ENCODE results near the gene CES2. TPM values are rescaled to one million over a fixed set of nuclear protein-coding genes. Genes with fewer than 3 reads are reported as not detected.

Gene CES2
- total and polyA plus RNA-seq, 2 donors (not counting 1 experiment from before 2014, with no cell fraction given) = 23.5 to 47.8 TPM

DNA sequence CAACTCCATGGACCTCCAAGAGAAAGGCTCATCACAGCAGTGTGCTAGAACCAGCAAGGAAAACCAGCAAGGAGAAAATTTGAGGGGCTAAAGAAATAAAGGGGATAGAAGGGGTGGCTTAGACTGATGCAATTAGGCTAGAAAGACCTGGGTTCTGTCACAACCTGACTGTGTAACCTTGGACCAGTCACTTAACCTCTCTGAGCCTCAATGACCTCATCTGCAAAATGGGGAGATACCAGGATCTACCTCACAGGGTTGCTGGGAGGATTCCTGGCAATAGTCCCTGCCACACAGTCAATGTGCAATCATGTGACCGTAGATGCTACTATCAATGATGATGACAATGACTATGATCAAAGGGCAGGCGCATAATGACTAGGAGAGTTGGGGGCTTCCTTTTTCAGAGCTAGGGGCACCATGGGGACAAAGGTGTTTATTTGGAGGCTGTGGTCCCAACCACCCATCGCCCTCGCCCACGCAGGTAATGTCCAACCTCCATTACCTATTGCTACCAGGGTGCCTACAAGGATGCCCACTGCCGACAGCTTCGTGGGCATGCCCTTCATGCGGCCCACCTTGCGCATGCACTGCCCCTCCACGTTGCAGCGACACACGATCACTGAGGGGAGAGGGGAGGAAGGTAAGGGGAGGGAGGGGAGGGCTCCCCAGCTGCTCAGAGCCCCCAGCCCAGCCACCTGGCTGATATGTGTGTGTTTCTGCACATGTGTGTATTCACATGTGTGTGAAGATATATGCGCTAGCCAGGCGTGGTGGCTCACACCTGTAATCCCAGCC is 26.4 kb upstream of the CES2 start:
- ChIA-PET CTCF (no interaction called here), POLR2A (no interaction called here)
- ATAC-seq (ENCODE audit: low read depth) (no peak), DNase-seq (no peak)
- 92% methylated on average over 12 of the region's 14 CpGs for WGBS (ENCODE audit: insufficient coverage)
- H3K4me3 ChIP-seq (ENCODE audit: control extremely low read depth in 1 of 5, extremely low read depth in 1 of 5, insufficient read depth in 1 of 5, low read depth in 2 of 5, low read length in 4 of 5) = no peak overlapping the region
- H3K36me3 ChIP-seq (replicated peaks in 1 of 2; ENCODE audit: control extremely low read depth in 1 of 2, control insufficient read depth in 1 of 2, extremely low read depth in 1 of 2, insufficient read depth in 2 of 2, low read length in 1 of 2) = no peaks in the 10 kb centered on the region
- no peaks in the 10 kb centered on the region for H3K9me3 ChIP-seq (ENCODE audit: control extremely low read depth in 1 of 3, control insufficient read depth in 2 of 3, insufficient read depth in 1 of 3, low read length in 2 of 3)
- H3K4me1 ChIP-seq (ENCODE audit: control insufficient read depth in 2 of 2, insufficient read depth in 2 of 2, low read length in 2 of 2) = no peaks in the 10 kb centered on the region
- Mint-ChIP-seq H3K27ac (no peak overlapping the region), H3K9me3 (ENCODE audit: insufficient read depth) (no peaks in the 10 kb centered on the region), H3K27me3 (no peaks in the 10 kb centered on the region), H3K4me3 (no peak overlapping the region), H3K4me1 (no peaks in the 10 kb centered on the region)
- TF ChIP-seq CTCF (IDR thresholded peaks at IDR 0.05) (no peak), EZH2 (IDR thresholded peaks at IDR 0.05; ENCODE audit: borderline replicate concordance, insufficient read depth, low read depth, low read length, poor library complexity, severe bottlenecking) (no peak)
- no peaks in the 10 kb centered on the region for H3K27me3 ChIP-seq (replicated peaks in 1 of 4; ENCODE audit: control extremely low read depth in 1 of 4, control insufficient read depth in 3 of 4, insufficient read depth in 4 of 4, low read length in 3 of 4)
- H3K4me2 ChIP-seq (replicated peaks; ENCODE audit: low read depth, low read length, poor library complexity, severe bottlenecking) = no peak overlapping the region
- intact Hi-C loops (cut with micrococcal nuclease) = no loop called here
- no peak overlapping the region for H3K27ac ChIP-seq (ENCODE audit: low read length in 2 of 2)
- no peak overlapping the region for H3K9ac ChIP-seq (ENCODE audit: low read length)
- no peaks in the 10 kb centered on the region for H4K20me1 ChIP-seq (ENCODE audit: control insufficient read depth, insufficient read depth, low read length, poor library complexity, severe bottlenecking)
- no peaks in the 10 kb centered on the region for H3K79me2 ChIP-seq (ENCODE audit: control insufficient read depth, insufficient read depth, low read length)
- H2AFZ ChIP-seq (ENCODE audit: insufficient read depth, low read depth, low read length, poor library complexity, severe bottlenecking) = no peak overlapping the region

DNA sequence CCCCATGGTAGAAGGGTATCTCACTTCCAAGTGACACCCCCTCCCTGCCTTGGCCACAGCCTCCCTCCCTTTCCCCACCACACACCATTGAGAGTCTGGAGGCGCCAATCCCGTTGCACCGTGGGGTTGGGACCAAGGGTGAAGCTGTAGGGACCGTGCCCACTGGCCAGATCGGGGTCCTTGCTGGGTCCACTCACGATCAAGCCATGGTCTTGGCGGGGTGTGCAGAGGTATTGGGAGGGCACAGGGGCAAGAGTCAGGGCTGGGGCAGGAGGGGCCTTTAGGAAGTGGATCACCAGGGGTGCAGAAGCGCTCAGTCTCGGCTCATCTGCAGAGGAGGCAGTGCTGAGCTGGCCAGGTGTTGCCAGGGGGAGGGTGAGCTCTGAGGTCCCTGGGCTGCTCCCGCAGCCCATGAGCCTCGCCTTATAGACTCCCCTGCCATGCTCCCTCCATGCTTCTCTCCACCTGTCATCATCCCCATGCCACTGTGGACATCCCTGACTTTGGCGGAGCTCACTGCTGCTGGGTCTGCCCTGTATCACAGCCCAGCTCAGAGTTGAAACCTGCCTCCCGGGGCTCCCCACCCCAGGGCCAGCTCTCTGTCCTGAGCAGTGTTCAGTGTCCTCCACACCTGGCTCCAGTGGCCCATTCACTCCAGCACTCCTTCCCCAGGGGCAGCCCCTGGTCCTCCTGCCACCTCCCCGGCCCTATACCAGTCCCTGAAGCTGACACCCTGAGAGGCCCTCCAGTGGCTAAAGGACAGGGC is 25.0 kb upstream of the CES2 start:
- WGBS (ENCODE audit: insufficient coverage) = 85% methylated on average over 14 of the region's 14 CpGs

More for the DNA sequence above, 25.0 kb upstream of the CES2 start:
- no peaks in the 10 kb centered on the region for H4K20me1 ChIP-seq (ENCODE audit: control insufficient read depth, insufficient read depth, low read length, poor library complexity, severe bottlenecking)
- no peak overlapping the region for H3K9ac ChIP-seq (ENCODE audit: low read length)
- no peak overlapping the region for H3K4me2 ChIP-seq (replicated peaks; ENCODE audit: low read depth, low read length, poor library complexity, severe bottlenecking)
- H3K9me3 ChIP-seq (ENCODE audit: control extremely low read depth in 1 of 3, control insufficient read depth in 2 of 3, insufficient read depth in 1 of 3, low read length in 2 of 3) = no peaks in the 10 kb centered on the region
- ChIA-PET POLR2A (no interaction called here), CTCF (no interaction called here)
- intact Hi-C loops (cut with micrococcal nuclease) = no loop called here
- no peak for DNase-seq
- H2AFZ ChIP-seq (ENCODE audit: insufficient read depth, low read depth, low read length, poor library complexity, severe bottlenecking) = no peak overlapping the region
- H3K36me3 ChIP-seq (replicated peaks in 1 of 2; ENCODE audit: control extremely low read depth in 1 of 2, control insufficient read depth in 1 of 2, extremely low read depth in 1 of 2, insufficient read depth in 2 of 2, low read length in 1 of 2) = no peaks in the 10 kb centered on the region
- H3K4me1 Mint-ChIP-seq = no peaks in the 10 kb centered on the region
- ATAC-seq (ENCODE audit: low read depth) = no peak
- H3K27ac Mint-ChIP-seq = no peak overlapping the region
- TF ChIP-seq EZH2 (IDR thresholded peaks at IDR 0.05; ENCODE audit: borderline replicate concordance, insufficient read depth, low read depth, low read length, poor library complexity, severe bottlenecking) (no peak), CTCF (IDR thresholded peaks at IDR 0.05) (no peak)
- H3K4me3 ChIP-seq (ENCODE audit: control extremely low read depth in 1 of 5, extremely low read depth in 1 of 5, insufficient read depth in 1 of 5, low read depth in 2 of 5, low read length in 4 of 5) = no peak overlapping the region
- no peaks in the 10 kb centered on the region for H3K27me3 Mint-ChIP-seq
- no peaks in the 10 kb centered on the region for H3K4me1 ChIP-seq (ENCODE audit: control insufficient read depth in 2 of 2, insufficient read depth in 2 of 2, low read length in 2 of 2)
- H3K4me3 Mint-ChIP-seq = no peak overlapping the region
- no peaks in the 10 kb centered on the region for H3K27me3 ChIP-seq (replicated peaks in 1 of 4; ENCODE audit: control extremely low read depth in 1 of 4, control insufficient read depth in 3 of 4, insufficient read depth in 4 of 4, low read length in 3 of 4)
- H3K27ac ChIP-seq (ENCODE audit: low read length in 2 of 2) = no peak overlapping the region
- no peaks in the 10 kb centered on the region for H3K79me2 ChIP-seq (ENCODE audit: control insufficient read depth, insufficient read depth, low read length)
- no peaks in the 10 kb centered on the region for H3K9me3 Mint-ChIP-seq (ENCODE audit: insufficient read depth)

All from B cell (primary cell).